GM19025 (cell line): ENCODE data around the gene FCAR.
"Not testable (repeated sequence)": the region's sequence is repeated elsewhere in the genome, so short reads cannot be mapped to it uniquely, and the experiment has no call there.

ENCODE experiments used
- ATAC-seq: cut with Tn5 transposase; IDR thresholded peaks from one replicate; pipeline ENCODE4 v1.9.1; 2021; ENCODE audit warnings: mild to moderate bottlenecking, low read depth, moderate library complexity; ENCODE audit not compliant: unreplicated experiment

The FCAR gene

GRCh38 chr19:54939538-54939937 is 65.5 kb downstream of the FCAR start:
- ATAC-seq: not testable (repeated sequence)
